NCI-H226 (cell line): ENCODE measurements around the gene CAPN15.

Experiments
- DNase-seq: peaks from one replicate; pipeline ENCODE4 v3.0.0-alpha.2; 2015

CAPN15 gene

GRCh38 chr16:563072-563644, 35.6 kb downstream of the CAPN15 start:
- no peak for DNase-seq

GRCh38 chr16:564690-565418, 37.3 kb downstream of the CAPN15 start:
- no peak for DNase-seq

- peak; percentile 55 for DNase-seq
Measured at GRCh38 chr16:565419-566330, 38.2 kb downstream of the CAPN15 start.

- DNase-seq = peak; percentile 59
Measured at GRCh38 chr16:566475-567372, 39.2 kb downstream of the CAPN15 start, which contains the start of gene NHLRC4. NHLRC4 (plus strand) TSS chr16:567005; CDS start chr16:568048, 1,043 bp downstream.

- DNase-seq = no peak
Measured at GRCh38 chr16:567373-568256, 40.1 kb downstream of the CAPN15 start.

GRCh38 chr16:568401-569258, 41.1 kb downstream of the CAPN15 start:
- peak; percentile 43 for DNase-seq

- peak; percentile 34 for DNase-seq
Measured at GRCh38 chr16:569445-570254, 42.1 kb downstream of the CAPN15 start, which contains the start of gene PIGQ. PIGQ (plus strand) TSS chr16:569968; CDS start chr16:574075, 4,107 bp downstream.

- DNase-seq = no peak
Measured at GRCh38 chr16:572865-573650, 45.5 kb downstream of the CAPN15 start.

- no peak for DNase-seq
Measured at GRCh38 chr16:574021-574760, 46.7 kb downstream of the CAPN15 start.

- no peak for DNase-seq
Measured at GRCh38 chr16:575354-576196, 48.1 kb downstream of the CAPN15 start.

GRCh38 chr16:576197-576822, 48.8 kb downstream of the CAPN15 start:
- DNase-seq = no peak

GRCh38 chr16:576823-577201, 49.3 kb downstream of the CAPN15 start:
- no peak for DNase-seq

GRCh38 chr16:577796-578195, 50.3 kb downstream of the CAPN15 start:
- no peak for DNase-seq

GRCh38 chr16:578232-578869, 50.8 kb downstream of the CAPN15 start:
- no peak for DNase-seq

GRCh38 chr16:578870-579405, 51.4 kb downstream of the CAPN15 start:
- DNase-seq = no peak
